Muscle layer of colon (tissue), 2 donors: ENCODE data around the gene RGR.

Source experiments
- H3K27ac ChIP-seq: one replicate; pipeline ENCODE4 v1.7.0; 2013; ENCODE audit warnings: low read depth, mild to moderate bottlenecking, low read length, moderate library complexity
- H3K27me3 ChIP-seq, 2 donors: one replicate each; pipeline ENCODE4 v1.7.0; 2013; ENCODE audit warnings: low read length in 2 of 2, mild to moderate bottlenecking in 2 of 2; ENCODE audit not compliant: insufficient read depth in 2 of 2, control insufficient read depth in 1 of 2
- H3K36me3 ChIP-seq: one replicate; pipeline ENCODE4 v1.7.0; 2013; ENCODE audit warnings: mild to moderate bottlenecking, low read length; ENCODE audit not compliant: insufficient read depth
- H3K4me1 ChIP-seq: one replicate; pipeline ENCODE4 v1.7.0; 2013; ENCODE audit warnings: mild to moderate bottlenecking, low read length; ENCODE audit not compliant: insufficient read depth
- H3K4me3 ChIP-seq, 2 donors: one replicate each; pipeline ENCODE4 v1.7.0; 2013; ENCODE audit warnings: low read length in 2 of 2, low read depth in 1 of 2, mild to moderate bottlenecking in 1 of 2, moderate library complexity in 1 of 2
- H3K9ac ChIP-seq: one replicate; pipeline ENCODE4 v1.7.0; 2013; ENCODE audit warnings: low read length
- H3K9me3 ChIP-seq: one replicate; pipeline ENCODE4 v1.7.0; 2013; ENCODE audit warnings: mild to moderate bottlenecking, low read length
- donor health status: abdominal sarcoma.
- donor health status: Adenocarcinoma of cecum.

The RGR gene

GRCh38 chr10:84289521-84290200 lies 44.8 kb downstream of the RGR start:
- Histone ChIP-seq H3K36me3 (no peaks in the 10 kb centered on the region), H3K27ac (no peak overlapping the region), H3K9ac (no peak overlapping the region), H3K27me3 (no peaks in the 10 kb centered on the region), H3K4me1 (no peaks in the 10 kb centered on the region), H3K4me3 (no peak overlapping the region), H3K9me3 (no peaks in the 10 kb centered on the region)

DNA sequence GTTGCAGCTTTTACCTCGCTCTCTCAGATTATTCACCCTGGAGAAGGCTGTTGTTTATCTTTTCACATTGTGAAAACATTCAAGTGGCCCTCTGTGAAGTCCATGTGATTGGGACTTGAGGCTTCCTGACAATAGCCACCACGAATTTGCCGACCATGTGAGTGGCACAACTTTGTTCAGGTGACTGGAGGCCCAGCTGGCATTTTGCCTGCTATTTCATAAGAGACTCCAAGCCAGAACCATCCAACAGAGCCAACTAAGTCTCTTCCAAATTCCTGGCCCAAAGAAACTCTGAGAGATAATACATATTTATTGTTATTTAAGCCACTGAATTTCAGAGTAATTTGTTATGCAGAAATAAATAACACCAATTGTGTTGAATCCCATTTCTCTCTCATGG lies 45.4 kb downstream of the RGR start:
- no peaks in the 10 kb centered on the region for H3K9me3 ChIP-seq
- H3K36me3 ChIP-seq, result no peaks in the 10 kb centered on the region
- no peak overlapping the region for H3K27ac ChIP-seq
- H3K27me3 ChIP-seq, result no peaks in the 10 kb centered on the region
- H3K4me3 ChIP-seq, result no peak overlapping the region
- no peak overlapping the region for H3K9ac ChIP-seq
- H3K4me1 ChIP-seq, result no peaks in the 10 kb centered on the region

DNA sequence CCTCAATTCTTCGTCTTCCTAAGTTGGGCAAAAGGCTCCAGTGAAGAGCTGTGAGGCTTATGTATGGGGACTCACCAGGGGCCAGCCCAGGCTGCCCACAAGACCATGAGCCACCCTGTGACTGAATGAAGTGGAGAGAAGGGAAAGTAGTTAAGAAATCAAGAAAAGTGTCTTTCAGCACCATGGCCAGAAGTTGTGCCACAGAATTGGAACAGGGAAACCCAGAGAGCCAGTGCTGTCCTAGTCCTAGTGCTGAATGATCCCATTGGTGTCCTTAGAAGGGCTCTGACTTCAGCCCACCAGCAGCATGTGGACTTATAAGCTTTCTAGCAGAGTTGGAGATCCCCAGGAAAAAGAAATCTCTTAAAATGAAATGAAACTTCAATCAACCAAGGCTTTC lies 46.5 kb downstream of the RGR start:
- no peak overlapping the region for H3K9ac ChIP-seq
- H3K4me3 ChIP-seq, result no peak overlapping the region
- no peak overlapping the region for H3K27ac ChIP-seq
- H3K27me3 ChIP-seq, result no peaks in the 10 kb centered on the region
- no peaks in the 10 kb centered on the region for H3K4me1 ChIP-seq
- no peaks in the 10 kb centered on the region for H3K36me3 ChIP-seq
- H3K9me3 ChIP-seq, result no peaks in the 10 kb centered on the region

- Histone ChIP-seq H3K27me3 (no peaks in the 10 kb centered on the region), H3K9ac (no peak overlapping the region), H3K9me3 (no peaks in the 10 kb centered on the region), H3K36me3 (no peaks in the 10 kb centered on the region), H3K4me3 (no peak overlapping the region), H3K4me1 (no peaks in the 10 kb centered on the region), H3K27ac (no peak overlapping the region)
These were observed 47.6 kb downstream of the RGR start for GRCh38 chr10:84292502-84292901.

- Histone ChIP-seq H3K27ac (no peak overlapping the region), H3K4me3 (no peak overlapping the region), H3K4me1 (no peaks in the 10 kb centered on the region), H3K9ac (no peak overlapping the region), H3K9me3 (no peaks in the 10 kb centered on the region), H3K27me3 (no peaks in the 10 kb centered on the region), H3K36me3 (no peaks in the 10 kb centered on the region)
These were observed 48.3 kb downstream of the RGR start for GRCh38 chr10:84293171-84293570.

DNA sequence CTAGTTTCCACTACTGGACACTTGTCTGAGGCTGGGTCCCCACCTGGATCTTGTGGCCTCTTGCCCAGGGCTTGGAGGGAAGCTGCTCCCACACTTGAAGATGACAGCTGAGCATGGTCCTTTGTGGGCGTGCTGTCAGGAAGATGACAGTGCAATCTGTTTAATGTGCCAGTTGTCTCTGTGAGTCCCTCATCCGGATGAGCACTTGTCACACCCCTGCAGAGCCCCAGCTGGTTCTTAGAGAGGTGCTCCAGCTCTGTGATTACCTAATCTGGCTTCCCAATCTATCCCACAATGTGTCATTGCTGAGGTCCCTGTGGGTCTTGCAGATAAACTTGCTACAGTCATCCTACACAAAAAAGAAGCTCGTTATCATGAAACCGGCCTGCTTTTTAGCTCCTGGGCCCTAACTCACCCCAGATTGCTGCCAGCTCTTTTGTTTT lies 48.7 kb downstream of the RGR start:
- no peak overlapping the region for H3K9ac ChIP-seq
- H3K9me3 ChIP-seq, result no peaks in the 10 kb centered on the region
- no peak overlapping the region for H3K27ac ChIP-seq
- no peak overlapping the region for H3K4me3 ChIP-seq
- no peaks in the 10 kb centered on the region for H3K4me1 ChIP-seq
- H3K27me3 ChIP-seq, result no peaks in the 10 kb centered on the region
- H3K36me3 ChIP-seq, result no peaks in the 10 kb centered on the region

GRCh38 chr10:84294766-84295447 lies 50.1 kb downstream of the RGR start:
- H3K9me3 ChIP-seq, result no peaks in the 10 kb centered on the region
- H3K4me1 ChIP-seq, result no peaks in the 10 kb centered on the region
- H3K27me3 ChIP-seq, result no peaks in the 10 kb centered on the region
- H3K9ac ChIP-seq, result no peak overlapping the region
- no peaks in the 10 kb centered on the region for H3K36me3 ChIP-seq
- H3K4me3 ChIP-seq, result no peak overlapping the region
- H3K27ac ChIP-seq, result no peak overlapping the region

DNA sequence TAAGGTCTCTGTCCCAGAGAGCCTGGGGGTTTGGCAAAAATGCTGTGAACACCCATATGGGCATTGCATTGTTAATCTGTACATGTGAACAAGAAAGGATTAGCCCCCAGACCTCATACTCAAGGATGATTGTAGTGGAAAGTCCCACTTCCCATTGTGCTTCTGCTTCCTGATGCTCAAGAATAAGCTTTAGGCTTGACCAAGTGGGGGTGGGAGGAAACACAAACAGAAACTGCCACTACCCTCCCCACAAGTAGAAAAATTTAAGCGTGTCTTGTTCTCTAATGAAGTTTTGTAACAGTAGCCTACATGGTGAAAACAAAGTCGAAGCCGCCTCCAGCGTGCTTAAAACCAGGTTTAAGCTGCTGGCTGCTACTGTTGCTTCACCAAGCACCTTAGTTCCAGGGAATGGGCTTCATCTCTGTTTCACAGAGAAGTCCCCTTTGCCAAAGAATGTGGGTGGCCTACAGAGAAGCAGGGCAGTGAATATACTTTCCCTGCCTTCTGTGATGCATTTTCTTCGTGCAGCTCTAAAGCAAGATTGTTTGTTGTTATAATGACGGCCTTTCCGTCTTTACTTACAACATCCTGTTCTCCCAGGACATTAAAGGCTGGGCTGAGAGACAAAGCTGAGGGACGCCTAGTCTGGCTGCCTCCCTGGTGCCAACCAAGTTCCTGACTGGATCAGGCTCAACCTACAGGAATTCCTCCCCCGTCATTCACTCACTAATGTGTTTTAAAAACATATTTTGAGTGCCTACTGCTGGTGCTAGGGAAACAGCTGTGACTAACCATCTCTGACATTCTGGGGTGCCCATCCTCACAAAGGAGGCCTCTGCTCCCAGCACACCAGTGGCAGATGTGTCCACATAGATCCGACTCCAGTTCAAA lies 51.5 kb downstream of the RGR start:
- Histone ChIP-seq H3K9ac (no peak overlapping the region), H3K36me3 (no peaks in the 10 kb centered on the region), H3K27ac (no peak overlapping the region), H3K9me3 (no peaks in the 10 kb centered on the region), H3K27me3 (no peaks in the 10 kb centered on the region), H3K4me1 (no peaks in the 10 kb centered on the region), H3K4me3 (no peak overlapping the region)

DNA sequence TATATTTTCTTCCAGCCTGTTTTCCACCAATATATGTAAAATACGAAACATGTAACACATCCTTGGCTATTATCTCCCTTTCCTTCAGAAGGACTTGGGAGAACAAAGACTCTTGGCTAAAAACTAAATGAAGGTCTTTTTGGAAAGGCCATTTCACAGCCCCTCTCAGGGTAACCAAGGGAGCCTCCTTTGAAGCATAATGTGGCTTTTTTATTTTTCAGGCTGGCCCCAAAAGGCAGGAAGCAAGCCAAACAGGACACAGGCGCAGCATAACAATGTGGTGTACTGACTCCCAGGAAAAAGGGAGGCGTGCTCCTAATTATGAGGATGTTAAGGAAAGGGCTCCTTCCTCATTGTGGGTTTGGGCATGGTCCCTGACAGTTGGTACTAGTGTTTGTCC lies 53.2 kb downstream of the RGR start:
- Histone ChIP-seq H3K9ac (no peak overlapping the region), H3K4me3 (no peak overlapping the region), H3K27ac (no peak overlapping the region), H3K4me1 (no peaks in the 10 kb centered on the region), H3K36me3 (no peaks in the 10 kb centered on the region), H3K27me3 (no peaks in the 10 kb centered on the region), H3K9me3 (no peaks in the 10 kb centered on the region)

DNA sequence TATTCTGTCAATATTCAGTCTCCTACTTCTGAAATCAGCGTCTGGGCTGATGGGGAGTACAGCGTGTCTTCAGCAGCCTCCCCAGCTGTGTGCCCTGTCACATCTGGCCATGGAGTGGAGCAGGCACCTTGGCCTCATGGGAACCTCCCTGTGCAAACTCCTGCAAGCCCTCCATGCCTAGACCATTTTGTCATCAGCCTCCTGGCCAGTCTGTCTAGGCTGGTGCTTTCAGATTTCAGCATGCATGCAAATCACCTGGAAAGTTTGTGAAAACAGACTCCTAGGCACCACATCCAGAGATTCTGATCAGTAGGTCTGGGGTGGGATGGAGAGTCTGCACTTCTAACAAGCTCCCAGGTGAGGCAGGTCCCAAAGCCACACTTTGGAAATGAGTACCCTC lies 57.4 kb downstream of the RGR start:
- H3K9ac ChIP-seq, result no peak overlapping the region
- H3K27ac ChIP-seq, result no peak overlapping the region
- H3K36me3 ChIP-seq, result no peaks in the 10 kb centered on the region
- no peaks in the 10 kb centered on the region for H3K4me1 ChIP-seq
- no peak overlapping the region for H3K4me3 ChIP-seq
- no peaks in the 10 kb centered on the region for H3K9me3 ChIP-seq
- no peaks in the 10 kb centered on the region for H3K27me3 ChIP-seq

DNA sequence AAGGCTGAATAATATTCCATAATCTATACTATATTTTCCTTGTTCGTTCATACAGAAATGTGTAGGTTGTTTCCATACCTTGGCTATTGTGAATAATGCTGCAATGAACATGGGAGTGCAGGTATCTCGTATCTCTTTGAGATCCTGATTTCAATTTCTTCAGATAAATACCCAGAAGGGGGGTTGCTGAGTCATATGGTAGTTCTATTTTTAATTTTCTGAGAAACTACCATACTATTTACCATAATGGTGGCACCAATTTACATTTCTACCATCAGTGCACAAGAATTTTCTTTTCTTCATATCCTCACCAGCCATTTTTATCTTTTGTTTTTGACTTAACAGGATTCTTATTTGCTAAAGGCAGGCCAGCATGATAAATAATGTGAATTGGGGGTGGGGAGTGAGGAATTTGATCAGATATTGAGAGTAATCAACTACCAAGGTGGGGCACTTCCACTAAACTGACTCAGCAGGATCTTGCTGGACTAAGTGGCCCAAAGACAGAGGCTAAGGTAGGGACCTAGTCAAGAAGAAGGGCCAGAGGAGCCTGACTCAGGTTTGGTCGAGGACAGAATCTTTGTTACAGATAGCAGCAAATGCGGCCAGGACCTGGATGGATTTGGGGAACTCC lies 62.0 kb downstream of the RGR start:
- H3K9ac ChIP-seq, result no peak overlapping the region
- no peaks in the 10 kb centered on the region for H3K27me3 ChIP-seq
- no peak overlapping the region for H3K27ac ChIP-seq
- no peak overlapping the region for H3K4me3 ChIP-seq
- H3K4me1 ChIP-seq, result no peaks in the 10 kb centered on the region
- no peaks in the 10 kb centered on the region for H3K36me3 ChIP-seq
- H3K9me3 ChIP-seq, result no peaks in the 10 kb centered on the region
